B cell (primary cell): ENCODE results near the gene PTF1A. TPM values are rescaled to one million over a fixed set of nuclear protein-coding genes. Genes with fewer than 3 reads are reported as not detected.

Experiments
- ATAC-seq: fragments of 200-7000 bp; cut with Tn5 transposase; one replicate; pipeline ENCODE4 v1.10.0; 2021; ENCODE audit warnings: low read depth, mild to moderate bottlenecking, moderate number of reproducible peaks, moderate library complexity
- CTCF ChIA-PET: fragments of 350-600 bp; sonication (Branson Sonifier 250); formaldehyde crosslinking; loops from one replicate; lab custom pipeline; 2021; ENCODE audit warnings: antibody characterized with exemption, inconsistent platforms; lab: Charles Lee
- POLR2A ChIA-PET: fragments of 350-600 bp; sonication (Branson Sonifier 250); formaldehyde crosslinking; loops from one replicate; lab custom pipeline; 2021; ENCODE audit warnings: antibody characterized with exemption; lab: Charles Lee
- DNase-seq: peaks from one replicate; pipeline ENCODE4 v3.0.0; 2013
- H2AFZ ChIP-seq: 2 replicates; pipeline ENCODE4 v1.6.1; 2012; ENCODE audit warnings: mild to moderate bottlenecking, low read depth, low read length; ENCODE audit not compliant: insufficient read depth, poor library complexity, severe bottlenecking
- H3K27ac ChIP-seq, 2 donors: 1 replicate in 1 of 2; 2 replicates in 1 of 2; pipeline ENCODE4 v1.5.1; 2012 to 2013; ENCODE audit warnings: low read length in 2 of 2, mild to moderate bottlenecking in 2 of 2, moderate library complexity in 1 of 2
- H3K27me3 ChIP-seq, 4 experiments: fragments of 200-600 bp in 1 of 4; sonication (generic) in 1 of 4; replicated peaks in 1 of 4; 1 replicate in 2 of 4; 2 replicates in 2 of 4; pipeline versions ENCODE4 v1.6.1 to v1.7.0; 2013 to 2016; ENCODE audit warnings: low read length in 3 of 4, mild to moderate bottlenecking in 2 of 4, mixed read lengths in 1 of 4, moderate library complexity in 1 of 4; ENCODE audit not compliant: insufficient read depth in 4 of 4, control insufficient read depth in 3 of 4; ENCODE audit errors: control extremely low read depth in 1 of 4
- H3K36me3 ChIP-seq, 2 experiments: replicated peaks in 1 of 2; 1 replicate in 1 of 2; 2 replicates in 1 of 2; pipeline versions ENCODE4 v1.6.1 to v1.7.1; 2013; ENCODE audit warnings: low read length in 1 of 2; ENCODE audit not compliant: insufficient read depth in 2 of 2, control insufficient read depth in 1 of 2; ENCODE audit errors: control extremely low read depth in 1 of 2, extremely low read depth in 1 of 2
- H3K4me1 ChIP-seq, 2 donors: fragments of 200-600 bp in 1 of 2; sonication (generic) in 1 of 2; 1 replicate in 1 of 2; 2 replicates in 1 of 2; pipeline versions ENCODE4 v1.5.1 to v1.6.1; 2013 to 2017; ENCODE audit warnings: low read length in 2 of 2; ENCODE audit not compliant: control insufficient read depth in 2 of 2, insufficient read depth in 2 of 2
- H3K4me2 ChIP-seq: replicated peaks from 2 replicates; pipeline ENCODE3; 2012; ENCODE audit warnings: mild to moderate bottlenecking, low read depth, low read length; ENCODE audit not compliant: poor library complexity, severe bottlenecking
- H3K4me3 ChIP-seq, 5 experiments: fragments of 200-600 bp in 1 of 5; sonication (generic) in 1 of 5; 1 replicate in 3 of 5; 2 replicates in 2 of 5; pipeline versions ENCODE4 v1.5.1 to v1.7.0; 2011 to 2016; ENCODE audit warnings: low read length in 4 of 5, mild to moderate bottlenecking in 4 of 5, low read depth in 2 of 5, control low read depth in 1 of 5, moderate library complexity in 1 of 5; ENCODE audit not compliant: insufficient read depth in 1 of 5; ENCODE audit errors: control extremely low read depth in 1 of 5, extremely low read depth in 1 of 5
- H3K79me2 ChIP-seq: fragments of 200-600 bp; sonication (generic); one replicate; pipeline ENCODE4 v1.6.0; 2016; ENCODE audit warnings: low read length; ENCODE audit not compliant: control insufficient read depth, insufficient read depth
- H3K9ac ChIP-seq: fragments of 200-600 bp; sonication (generic); 2 replicates; pipeline ENCODE4 v1.6.1; 2017; ENCODE audit warnings: mild to moderate bottlenecking, low read length, moderate library complexity
- H3K9me3 ChIP-seq, 3 donors: one replicate each; pipeline versions ENCODE4 v1.6.1 to v1.7.1; 2013; ENCODE audit warnings: low read length in 2 of 3; ENCODE audit not compliant: control insufficient read depth in 2 of 3, insufficient read depth in 1 of 3; ENCODE audit errors: control extremely low read depth in 1 of 3
- H4K20me1 ChIP-seq: 2 replicates; pipeline ENCODE4 v1.6.0; 2012; ENCODE audit warnings: mild to moderate bottlenecking, low read length; ENCODE audit not compliant: insufficient read depth, control insufficient read depth, poor library complexity, severe bottlenecking
- H3K27ac Mint-ChIP-seq: one replicate; pipeline ENCODE4 v1.8.0; 2021; ENCODE audit warnings: mixed read lengths
- H3K27me3 Mint-ChIP-seq: one replicate; pipeline ENCODE4 v1.8.0; 2021; ENCODE audit warnings: mixed read lengths
- H3K4me1 Mint-ChIP-seq: one replicate; pipeline ENCODE4 v1.8.0; 2021; ENCODE audit warnings: mixed read lengths
- H3K4me3 Mint-ChIP-seq: one replicate; pipeline ENCODE4 v1.8.0; 2021; ENCODE audit warnings: mixed read lengths
- H3K9me3 Mint-ChIP-seq: one replicate; pipeline ENCODE4 v1.8.0; 2022; ENCODE audit warnings: mixed read lengths; ENCODE audit not compliant: insufficient read depth
- CTCF ChIP-seq: fragments of 200-600 bp; IDR thresholded peaks from one replicate; pipeline ENCODE4 v1.8.0; 2022; ENCODE audit warnings: antibody characterized with exemption, mild to moderate bottlenecking
- EZH2 ChIP-seq: IDR thresholded peaks from 2 replicates; pipeline ENCODE4 v1.6.1; 2012; ENCODE audit warnings: borderline replicate concordance, low read depth, mild to moderate bottlenecking, moderate library complexity, low read length; ENCODE audit not compliant: insufficient read depth, poor library complexity, severe bottlenecking
- WGBS: methylation state at CpG from one replicate; pipeline ENCODE4 v1.1.5; 2013; ENCODE audit warnings: missing lambda C conversion rate; ENCODE audit not compliant: insufficient coverage; 5-methylcytosine and 5-hydroxymethylcytosine counted together
- intact Hi-C: fragments of 100-400 bp; cut with micrococcal nuclease; formaldehyde crosslinking; loops from one replicate; pipeline ENCODE4 v1.10.0; 2022
- polyA plus RNA-seq: library from polyadenylated mRNA; depleted of rRNA; stranded (reverse); fragments of >200 nt; gene quantifications from 2 replicates; pipeline ENCODE4 v1.2.3, GENCODE V29; 2012
- total RNA-seq, 2 donors: library from RNA; stranded (reverse); fragments of 120-200 nt in 1 of 2; gene quantifications; 1 replicate in 1 of 2; 2 replicates in 1 of 2; pipeline versions ENCODE4 v1.2.3 to v1.2.4, GENCODE V29; 2013 to 2022

Gene PTF1A
- total and polyA plus RNA-seq, 2 donors (not counting 1 experiment from before 2014, with no cell fraction given), result not detected

GRCh38 chr10:23148214-23148613, 43.9 kb upstream of the PTF1A start:
- no peak overlapping the region for H3K4me2 ChIP-seq
- H3K4me3 ChIP-seq, result no peak overlapping the region
- no peaks in the 10 kb centered on the region for H3K9me3 Mint-ChIP-seq
- H3K27me3 ChIP-seq, result peaks cover 0 to 5% (median 0%) of the 10 kb centered on the region in 4 experiments
- no peak overlapping the region for H3K4me3 Mint-ChIP-seq
- H3K9ac ChIP-seq, result no peak overlapping the region
- WGBS, result 95% methylated on average over 10 of the region's 19 CpGs
- H3K9me3 ChIP-seq, result peaks cover 0 to 3% (median 0%) of the 10 kb centered on the region in 3 donors
- H3K4me1 ChIP-seq, result no peaks in the 10 kb centered on the region
- DNase-seq (no peak), ATAC-seq (no peak)
- H4K20me1 ChIP-seq, result no peaks in the 10 kb centered on the region
- intact Hi-C loops, result no loop called here
- H3K27me3 Mint-ChIP-seq, result peaks cover 4% of the 10 kb centered on the region
- CTCF ChIA-PET, result no interaction called here
- TF ChIP-seq CTCF (no peak), EZH2 (no peak)
- POLR2A ChIA-PET, result no interaction called here
- H3K27ac Mint-ChIP-seq, result no peak overlapping the region
- H3K36me3 ChIP-seq, result no peaks in the 10 kb centered on the region
- H3K79me2 ChIP-seq, result no peaks in the 10 kb centered on the region
- no peak overlapping the region for H3K27ac ChIP-seq
- no peak overlapping the region for H2AFZ ChIP-seq
- H3K4me1 Mint-ChIP-seq, result no peaks in the 10 kb centered on the region

GRCh38 chr10:23150091-23150490, 42.0 kb upstream of the PTF1A start:
- no peak overlapping the region for H3K4me3 ChIP-seq
- no peak overlapping the region for H3K27ac ChIP-seq
- intact Hi-C loops, result no loop called here
- H3K4me1 Mint-ChIP-seq, result no peaks in the 10 kb centered on the region
- no peaks in the 10 kb centered on the region for H4K20me1 ChIP-seq
- H3K4me1 ChIP-seq, result no peaks in the 10 kb centered on the region
- no peak overlapping the region for H2AFZ ChIP-seq
- no peak for ATAC-seq
- no peaks in the 10 kb centered on the region for H3K27me3 ChIP-seq
- no peak for TF ChIP-seq EZH2
- no peak for TF ChIP-seq CTCF
- no peak overlapping the region for H3K9ac ChIP-seq
- ChIA-PET POLR2A (no interaction called here), CTCF (no interaction called here)
- no peak overlapping the region for H3K27ac Mint-ChIP-seq
- DNase-seq, result no peak
- no peaks in the 10 kb centered on the region for H3K79me2 ChIP-seq
- no peak overlapping the region for H3K4me2 ChIP-seq
- 77% methylated on average over 3 of the region's 4 CpGs for WGBS
- peaks cover 0 to 3% (median 0%) of the 10 kb centered on the region in 3 donors for H3K9me3 ChIP-seq
- no peaks in the 10 kb centered on the region for H3K9me3 Mint-ChIP-seq
- no peaks in the 10 kb centered on the region for H3K36me3 ChIP-seq
- no peak overlapping the region for H3K4me3 Mint-ChIP-seq
- H3K27me3 Mint-ChIP-seq, result peaks cover 4% of the 10 kb centered on the region
